GM12872 (cell line): ENCODE results near the gene PPP4R3B.

Experiments
- CTCF ChIP-seq: IDR thresholded peaks from 3 replicates; pipeline ENCODE4 v1.5.1; 2011; ENCODE audit warnings: low read depth, mild to moderate bottlenecking, low read length, moderate library complexity; ENCODE audit not compliant: insufficient read depth

PPP4R3B gene

DNA sequence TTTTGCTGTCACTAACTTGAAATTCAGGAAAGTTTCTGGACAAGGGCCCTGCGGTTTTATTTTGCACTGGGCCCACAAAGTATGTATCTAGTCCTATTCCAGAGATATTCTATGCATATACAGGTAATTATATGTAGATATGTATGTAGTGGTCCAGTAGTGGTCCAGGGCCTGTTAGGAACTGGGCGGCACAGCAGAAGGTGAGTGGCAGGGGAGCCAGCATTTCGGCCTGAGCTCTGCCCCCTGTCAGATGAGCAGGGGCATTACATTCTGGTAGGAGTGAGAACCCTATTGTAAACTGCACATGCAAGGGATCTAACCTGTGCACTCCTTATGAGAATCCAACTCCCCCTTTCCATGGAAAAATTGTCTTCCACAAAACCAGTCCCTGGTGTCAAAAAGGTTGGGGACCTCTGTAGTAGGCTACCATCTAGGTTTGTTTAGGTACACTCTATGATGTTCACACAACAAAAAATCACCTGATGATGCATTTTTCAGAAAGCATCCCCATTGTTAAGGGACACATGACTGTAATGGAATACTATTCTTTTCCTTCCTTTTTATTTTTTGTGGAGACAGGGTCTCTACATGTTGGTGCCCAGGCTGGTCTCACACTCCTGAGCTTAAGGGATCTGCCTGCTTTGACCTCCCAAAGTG lies 2.8 kb upstream of the PPP4R3B start:
- TF ChIP-seq CTCF = peak; percentile 71

DNA sequence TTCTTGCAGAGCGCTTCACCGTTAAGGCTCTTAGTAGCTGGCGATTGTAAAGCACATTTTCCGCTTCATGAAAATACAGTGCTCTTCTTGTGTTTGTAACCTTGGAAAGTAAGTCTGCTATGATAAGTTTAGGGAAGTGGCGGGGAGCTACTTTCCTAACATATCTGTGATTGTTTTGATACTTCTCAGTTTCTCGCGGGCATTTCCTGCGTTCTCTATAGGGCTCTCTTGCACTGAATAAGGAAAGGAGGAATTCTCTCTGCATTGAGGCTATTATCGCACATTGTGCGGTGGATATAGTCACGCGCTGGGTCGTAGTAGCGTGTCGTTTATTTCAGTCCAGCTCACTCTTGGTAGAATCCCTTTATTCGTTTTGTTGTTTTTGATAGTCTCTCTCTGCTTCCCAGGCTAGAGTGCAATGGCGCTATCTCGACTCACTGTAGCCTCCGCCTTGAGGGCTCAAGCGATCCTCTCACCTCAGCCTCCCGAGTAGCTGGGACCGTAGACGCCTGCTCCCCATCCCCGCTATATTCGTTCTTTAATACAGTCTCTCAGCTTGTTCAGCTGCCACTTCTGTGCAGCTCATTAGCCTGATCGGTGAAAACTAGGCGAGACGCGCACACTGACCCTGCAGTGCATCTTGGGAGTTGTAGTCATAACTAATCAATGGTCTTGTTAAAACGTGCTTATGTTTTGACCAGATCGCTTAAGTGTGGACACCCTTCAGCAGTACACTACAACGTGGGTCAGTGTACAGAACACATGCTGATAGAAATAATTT lies 1.0 kb upstream of the PPP4R3B start:
- no peak for TF ChIP-seq CTCF

DNA sequence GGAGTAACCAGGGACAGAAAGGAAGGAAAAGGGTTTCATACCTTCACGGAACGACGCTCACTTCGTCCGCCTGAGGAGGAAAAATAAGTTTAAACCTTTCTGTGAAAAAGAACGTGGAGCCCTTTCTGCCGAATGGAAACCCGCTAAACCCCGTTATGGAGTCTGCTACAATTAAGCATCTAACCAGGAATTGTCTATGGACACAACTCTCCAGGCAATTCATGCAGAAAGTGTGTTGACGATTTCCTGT lies 528 bp upstream of the PPP4R3B start:
- TF ChIP-seq CTCF = no peak

DNA sequence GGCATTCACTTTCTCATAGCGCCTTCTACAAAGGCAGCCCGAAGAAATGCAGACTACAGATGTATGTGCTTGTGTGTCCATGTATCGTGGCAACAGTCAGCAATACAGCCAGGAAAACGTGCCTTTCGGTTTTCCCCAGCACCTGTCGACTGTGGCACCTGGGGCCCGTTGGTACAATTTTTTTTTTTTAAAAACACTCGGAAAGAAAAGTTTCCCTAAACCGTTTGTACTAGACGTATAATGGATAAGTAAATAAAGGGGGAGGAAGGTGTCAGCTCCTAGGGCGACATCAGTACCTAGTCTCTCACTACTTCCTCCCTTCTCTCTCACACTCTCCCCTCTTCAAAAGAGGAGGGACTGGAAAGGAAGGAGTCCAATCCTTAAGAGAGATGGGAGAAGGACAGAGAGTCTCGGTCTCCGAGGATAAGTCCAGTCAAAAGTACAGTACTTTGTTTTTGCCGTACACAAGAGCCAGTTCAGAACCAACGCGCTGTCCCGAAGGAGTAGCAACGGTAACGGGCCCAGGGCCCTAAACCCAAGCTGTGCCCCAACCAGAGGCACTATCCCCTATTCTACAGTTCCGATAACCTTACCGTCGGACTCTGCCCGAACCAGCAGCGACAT lies 759 bp downstream of the PPP4R3B start:
- no peak for TF ChIP-seq CTCF

- TF ChIP-seq CTCF = no peak
Measured at GRCh38 chr2:55611997-55612396, 5.4 kb downstream of the PPP4R3B start.

GRCh38 chr2:55610954-55611743 lies 6.3 kb downstream of the PPP4R3B start:
- no peak for TF ChIP-seq CTCF

DNA sequence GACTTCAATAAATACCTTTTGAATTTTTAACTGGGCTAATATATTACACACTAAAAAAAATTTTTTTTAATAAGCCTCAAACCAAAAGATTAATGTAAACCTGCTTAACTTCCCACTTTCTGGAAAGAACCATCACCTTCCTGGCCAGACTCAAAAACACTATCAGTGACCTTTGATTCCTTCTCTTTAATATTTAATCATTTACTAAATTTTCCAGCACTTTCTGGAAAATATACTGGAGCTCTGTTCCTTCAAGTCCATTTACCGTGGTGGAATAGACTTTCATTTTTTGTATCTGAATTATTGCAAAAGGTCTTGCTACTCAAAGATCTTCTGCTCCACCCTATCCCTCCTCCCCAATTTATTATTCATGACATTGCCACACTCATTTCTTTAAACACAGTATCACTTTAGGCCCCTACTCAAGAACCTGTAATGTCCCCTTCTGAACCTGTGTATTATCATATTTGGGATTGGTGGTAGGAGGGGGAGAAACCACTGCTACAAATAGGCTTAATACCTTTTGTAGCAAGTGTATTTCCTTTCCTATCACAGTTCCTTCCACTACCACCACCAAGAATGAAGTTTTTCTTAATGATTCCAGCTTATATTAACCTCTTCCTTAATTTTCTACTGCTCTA lies 7.4 kb downstream of the PPP4R3B start:
- no peak for TF ChIP-seq CTCF
